Activated T-cell treated with anti-CD3 and anti-CD28 coated beads for 48 hours (primary cell): Measurements from ENCODE around the gene PIMREG.

Source experiments
- DNase-seq: peaks from one replicate; pipeline ENCODE4 v3.0.0-alpha.2; 2020; ENCODE audit warnings: low read depth

The PIMREG gene, protein sequence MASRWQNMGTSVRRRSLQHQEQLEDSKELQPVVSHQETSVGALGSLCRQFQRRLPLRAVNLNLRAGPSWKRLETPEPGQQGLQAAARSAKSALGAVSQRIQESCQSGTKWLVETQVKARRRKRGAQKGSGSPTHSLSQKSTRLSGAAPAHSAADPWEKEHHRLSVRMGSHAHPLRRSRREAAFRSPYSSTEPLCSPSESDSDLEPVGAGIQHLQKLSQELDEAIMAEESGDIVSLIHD

GRCh38 chr17:6443692-6444570, at the start of gene PIMREG:
PIMREG (plus strand) TSS chr17:6444455; CDS start chr17:6445111, 656 bp downstream.
- DNase-seq = peak; percentile 92

GRCh38 chr17:6398955-6399354, 45.3 kb upstream of the PIMREG start:
- no peak for DNase-seq

GRCh38 chr17:6402258-6402657, 42.0 kb upstream of the PIMREG start:
- DNase-seq = no peak

GRCh38 chr17:6408276-6408675, 36.0 kb upstream of the PIMREG start:
- DNase-seq = no peak

DNA sequence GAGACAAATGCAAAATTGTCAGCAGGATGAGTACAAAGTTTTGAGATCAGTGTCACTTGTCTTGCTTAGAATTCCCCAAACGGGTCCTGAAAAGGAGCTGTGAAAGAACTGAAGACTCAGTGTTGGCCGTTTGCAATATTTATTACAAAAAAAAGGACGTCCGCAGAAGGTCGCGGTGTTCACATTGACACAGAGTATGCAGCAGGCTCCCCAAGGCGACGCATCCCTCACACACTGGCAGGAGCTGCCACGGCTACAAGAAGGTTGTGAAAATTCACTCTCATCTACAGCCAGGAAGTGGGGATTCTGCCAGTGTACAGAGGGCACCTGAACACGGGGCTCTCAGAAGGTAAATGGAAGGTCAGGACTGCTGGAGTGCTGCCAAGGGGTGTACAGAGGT, 35.5 kb upstream of the PIMREG start:
- DNase-seq = no peak

DNA sequence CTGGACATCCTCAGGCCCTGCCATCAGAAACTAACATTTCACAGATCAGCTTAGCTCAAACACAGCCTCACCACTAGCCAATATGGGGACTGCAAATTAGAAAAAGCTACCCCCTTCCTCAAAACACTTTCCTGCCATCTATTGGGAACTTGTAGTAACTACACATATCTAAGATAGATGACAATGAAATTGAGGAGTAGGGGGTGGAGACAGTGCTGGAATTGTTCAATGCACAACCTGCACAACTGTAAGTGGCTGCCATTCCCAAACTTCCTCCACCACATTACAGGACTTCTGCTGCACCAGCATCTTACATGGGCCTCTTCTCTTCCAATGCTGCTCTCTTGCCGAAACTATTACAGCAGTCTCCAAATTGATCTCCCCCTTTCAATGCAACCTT, 31.2 kb upstream of the PIMREG start:
- DNase-seq = no peak

GRCh38 chr17:6415616-6416015, 28.6 kb upstream of the PIMREG start:
- no peak for DNase-seq

GRCh38 chr17:6420173-6420641, 24.0 kb upstream of the PIMREG start:
- peak; percentile 14 for DNase-seq

- peak; percentile 66 for DNase-seq
These were observed 22.3 kb upstream of the PIMREG start for GRCh38 chr17:6421700-6422604.

DNA sequence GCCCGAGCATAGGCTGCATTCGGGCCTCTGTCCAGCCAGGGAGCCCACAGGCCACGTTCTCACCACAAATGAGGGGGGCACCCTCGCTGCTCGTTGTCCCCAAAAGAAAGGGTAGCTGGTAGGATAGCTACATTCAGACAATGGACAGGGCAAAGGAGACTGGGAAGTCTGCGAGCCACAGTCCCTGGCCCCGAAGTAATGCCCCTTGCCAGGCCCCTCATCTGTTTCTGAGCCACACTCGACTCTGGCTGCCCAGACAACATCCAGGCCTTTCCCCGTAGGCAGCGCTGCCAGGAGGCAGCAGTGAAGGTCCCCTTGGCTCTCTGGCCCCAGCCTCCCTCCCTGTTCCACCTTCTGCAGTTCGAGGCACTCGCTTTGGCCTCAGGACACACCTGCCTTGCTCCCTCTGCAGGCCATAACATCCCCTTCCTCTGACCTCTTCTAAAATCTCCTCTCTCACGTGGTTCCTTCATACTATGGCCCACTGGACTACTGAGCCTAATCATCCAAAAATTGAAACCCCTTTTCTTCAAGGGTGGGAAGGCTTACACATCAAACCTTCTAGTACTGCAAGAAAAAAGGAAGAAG, 21.5 kb upstream of the PIMREG start:
- DNase-seq = no peak

- no peak for DNase-seq
These were observed 20.3 kb upstream of the PIMREG start for GRCh38 chr17:6423931-6424330.

DNA sequence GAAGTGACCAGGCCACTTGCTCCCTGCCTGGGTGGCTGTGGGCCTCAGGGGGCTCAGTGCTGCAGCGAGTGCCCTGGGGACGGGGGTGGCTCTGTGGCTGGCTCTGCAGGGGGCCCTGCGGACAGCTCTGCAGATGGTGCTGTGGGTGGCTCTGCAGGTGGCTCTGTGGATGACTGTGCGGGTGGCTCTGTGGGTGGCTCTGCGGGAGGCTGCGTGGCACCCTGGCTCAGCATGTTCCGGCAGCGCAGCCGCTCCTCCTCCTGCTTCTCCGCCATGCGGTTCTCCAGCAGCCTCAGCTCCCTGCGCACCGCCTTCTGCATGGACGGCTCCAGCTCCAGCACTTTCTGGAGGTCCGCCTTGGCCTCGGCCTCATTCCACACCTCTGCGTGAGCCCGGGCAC, 18.8 kb upstream of the PIMREG start:
- DNase-seq = no peak

GRCh38 chr17:6426356-6427101, 17.7 kb upstream of the PIMREG start:
- DNase-seq = no peak

- peak; percentile 25 for DNase-seq
These were observed 16.9 kb upstream of the PIMREG start for GRCh38 chr17:6427279-6427781.

GRCh38 chr17:6428207-6428965, 15.9 kb upstream of the PIMREG start:
- DNase-seq = no peak

GRCh38 chr17:6429266-6429665, 15.0 kb upstream of the PIMREG start:
- no peak for DNase-seq

DNA sequence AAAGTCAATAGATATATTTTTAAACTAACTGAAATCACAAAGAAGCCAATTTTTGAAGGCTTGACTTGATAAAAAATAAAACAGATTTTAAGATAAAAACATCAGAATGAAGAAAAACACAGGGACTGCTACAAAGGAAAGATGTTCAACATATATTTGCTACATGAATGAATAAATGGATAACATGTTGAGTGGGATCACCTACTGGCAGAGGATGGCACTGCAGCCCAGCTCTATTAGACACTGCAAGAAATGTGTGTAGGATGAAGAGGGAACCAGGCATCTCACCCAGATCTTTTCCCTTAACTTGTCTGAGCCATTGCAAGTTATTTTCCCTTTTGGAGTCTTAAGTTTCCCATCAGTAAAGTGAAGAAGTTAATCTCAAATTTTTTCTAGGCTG, 13.5 kb upstream of the PIMREG start:
- DNase-seq = no peak

GRCh38 chr17:6435051-6435450, 9.2 kb upstream of the PIMREG start, which contains the start of gene AIPL1:
AIPL1 (minus strand) TSS chr17:6435121; CDS start chr17:6435104, 17 bp downstream.
- no peak for DNase-seq

- DNase-seq = peak; percentile 41
These were observed 8.3 kb upstream of the PIMREG start for GRCh38 chr17:6435968-6436367.

DNA sequence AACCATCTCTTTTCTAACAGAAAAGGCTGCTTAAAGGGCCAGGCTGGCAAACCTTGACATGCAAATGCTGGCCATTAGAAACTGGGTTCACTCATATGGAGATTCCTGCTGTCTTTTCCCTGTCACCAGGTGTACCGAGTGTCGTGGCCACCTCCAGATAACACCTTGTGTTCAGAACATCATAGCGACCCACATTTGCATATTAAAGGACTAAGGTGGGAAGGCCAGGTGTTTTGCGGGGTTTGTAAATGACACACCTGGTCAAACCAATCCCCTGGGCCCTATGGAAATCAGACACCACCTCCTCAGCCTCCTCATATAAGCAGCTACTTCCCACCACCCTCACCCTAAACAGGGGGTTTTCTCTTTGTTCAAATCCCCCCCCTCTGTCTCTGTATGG, 6.8 kb upstream of the PIMREG start:
- no peak for DNase-seq
